ENCODE data around the gene AP3D1. TPM values are rescaled to one million over a fixed set of nuclear protein-coding genes. Genes with fewer than 3 reads are reported as not detected.
A peak's percentile ranks its signal among the peaks of the same experiment; 100 is the strongest.

Gene AP3D1
- total and polyA plus RNA-seq, 9 of the 15 experiments (the other 6 are each of a cell fraction or from before 2014, with no cell fraction given) = 1.2 to 86.1 (median 35.9) TPM

DNA sequence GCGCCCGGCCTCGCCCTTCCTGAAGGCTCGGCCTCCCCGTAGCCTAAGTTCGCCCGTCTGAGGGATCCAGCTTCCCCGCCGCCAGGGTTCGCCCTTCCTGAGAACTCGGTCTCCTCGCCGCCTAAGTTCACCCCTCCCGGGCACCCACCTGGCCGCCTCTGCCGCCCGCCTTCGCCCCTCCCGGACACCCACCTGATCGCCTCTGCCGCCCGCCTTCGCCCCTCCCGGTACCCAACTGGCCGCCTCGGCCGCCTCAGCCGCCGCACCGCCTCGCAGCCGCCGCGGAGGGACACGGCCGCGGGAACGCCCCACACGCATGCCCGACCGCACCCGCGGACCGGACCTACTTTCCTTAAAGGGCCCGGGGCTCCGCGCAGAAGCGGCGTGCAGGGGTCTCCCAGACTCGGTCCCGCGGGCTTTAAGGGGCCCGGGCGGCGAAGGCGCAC lies 55.3 kb downstream of the AP3D1 start, which contains the start of gene MOB3A (continued):
- TF ChIP-seq, protein P1, sequence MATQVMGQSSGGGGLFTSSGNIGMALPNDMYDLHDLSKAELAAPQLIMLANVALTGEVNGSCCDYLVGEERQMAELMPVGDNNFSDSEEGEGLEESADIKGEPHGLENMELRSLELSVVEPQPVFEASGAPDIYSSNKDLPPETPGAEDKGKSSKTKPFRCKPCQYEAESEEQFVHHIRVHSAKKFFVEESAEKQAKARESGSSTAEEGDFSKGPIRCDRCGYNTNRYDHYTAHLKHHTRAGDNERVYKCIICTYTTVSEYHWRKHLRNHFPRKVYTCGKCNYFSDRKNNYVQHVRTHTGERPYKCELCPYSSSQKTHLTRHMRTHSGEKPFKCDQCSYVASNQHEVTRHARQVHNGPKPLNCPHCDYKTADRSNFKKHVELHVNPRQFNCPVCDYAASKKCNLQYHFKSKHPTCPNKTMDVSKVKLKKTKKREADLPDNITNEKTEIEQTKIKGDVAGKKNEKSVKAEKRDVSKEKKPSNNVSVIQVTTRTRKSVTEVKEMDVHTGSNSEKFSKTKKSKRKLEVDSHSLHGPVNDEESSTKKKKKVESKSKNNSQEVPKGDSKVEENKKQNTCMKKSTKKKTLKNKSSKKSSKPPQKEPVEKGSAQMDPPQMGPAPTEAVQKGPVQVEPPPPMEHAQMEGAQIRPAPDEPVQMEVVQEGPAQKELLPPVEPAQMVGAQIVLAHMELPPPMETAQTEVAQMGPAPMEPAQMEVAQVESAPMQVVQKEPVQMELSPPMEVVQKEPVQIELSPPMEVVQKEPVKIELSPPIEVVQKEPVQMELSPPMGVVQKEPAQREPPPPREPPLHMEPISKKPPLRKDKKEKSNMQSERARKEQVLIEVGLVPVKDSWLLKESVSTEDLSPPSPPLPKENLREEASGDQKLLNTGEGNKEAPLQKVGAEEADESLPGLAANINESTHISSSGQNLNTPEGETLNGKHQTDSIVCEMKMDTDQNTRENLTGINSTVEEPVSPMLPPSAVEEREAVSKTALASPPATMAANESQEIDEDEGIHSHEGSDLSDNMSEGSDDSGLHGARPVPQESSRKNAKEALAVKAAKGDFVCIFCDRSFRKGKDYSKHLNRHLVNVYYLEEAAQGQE (IDR thresholded peaks at IDR 0.05; ENCODE audit: borderline replicate concordance) = peak; percentile 15; the same call in 1 of the 2 replicates
- TF ChIP-seq, protein P1 (CRISPR knock-in tag; IDR thresholded peaks at IDR 0.05; ENCODE audit: low read depth) = peak; percentile 86
- 0 out of 2 replicates have a peak, but pooled peaks have one; percentile 67 for TF ChIP-seq ZNF12 (CRISPR knock-in tag; IDR thresholded peaks at IDR 0.05)
- TF ChIP-seq PHF20 (IDR thresholded peaks at IDR 0.05; ENCODE audit: partially characterized antibody) = peak; percentile 60
- no peak for TF ChIP-seq ELF4 (CRISPR knock-in tag; IDR thresholded peaks at IDR 0.05)
- no peak for TF ChIP-seq GABPB2 (CRISPR knock-in tag; conservative IDR thresholded peaks at IDR 0.05)
- TF ChIP-seq JUN (IDR thresholded peaks at IDR 0.05; ENCODE audit: borderline replicate concordance, low read depth, low read length) = peak; percentile 57; the same call in 1 of the 2 replicates
- no peak for TF ChIP-seq JUN (CRISPR knock-in tag; IDR thresholded peaks at IDR 0.05; ENCODE audit: borderline replicate concordance)
- TF ChIP-seq MLLT1 (IDR thresholded peaks at IDR 0.05) = 0 out of 4 replicates have a peak, but pooled peaks of 1 of the 2 experiments have one; percentile 55
- peak; percentile 47 for TF ChIP-seq DACH1 (IDR thresholded peaks at IDR 0.05; ENCODE audit: partially characterized antibody)
- TF ChIP-seq ZNF551 (CRISPR knock-in tag; IDR thresholded peaks at IDR 0.05) = no peak
- peak; percentile 73 for TF ChIP-seq ZNF740 (CRISPR knock-in tag; IDR thresholded peaks at IDR 0.05)
- TF ChIP-seq ZNF740 (tag; IDR thresholded peaks at IDR 0.05) = 0 out of 4 replicates have a peak, but pooled peaks of 1 of the 2 experiments have one; percentile 25
- TF ChIP-seq TEAD1 (CRISPR knock-in tag; IDR thresholded peaks at IDR 0.05) = peak; percentile 55 to 89; a peak in 3 of 4 replicates
- peak in 1 of 2 experiments; percentile 80; a peak in 1 of 4 replicates for TF ChIP-seq HDAC1 (IDR thresholded peaks at IDR 0.05)
- peak; percentile 88; the same call in 1 of the 2 replicates for TF ChIP-seq TOE1 (IDR thresholded peaks at IDR 0.05; ENCODE audit: borderline replicate concordance)
- TF ChIP-seq TOE1 (CRISPR knock-in tag; IDR thresholded peaks at IDR 0.05; ENCODE audit: borderline replicate concordance, low read depth) = no peak
